Measurements from ENCODE around the gene AFAP1L2.

Gene AFAP1L2

GRCh38 chr10:114256822-114257221 is 147.5 kb downstream of the AFAP1L2 start:
- no peaks in the 10 kb centered on the region for H3K4me1 ChIP-seq (ENCODE audit: insufficient read depth, low read length)

GRCh38 chr10:114256008-114256765 is 148.1 kb downstream of the AFAP1L2 start:
- no peaks in the 10 kb centered on the region for H3K4me1 ChIP-seq (ENCODE audit: insufficient read depth, low read length)
- no peaks in the 10 kb centered on the region for H3K9me3 ChIP-seq (ENCODE audit: low read length)
- H3K36me3 ChIP-seq (ENCODE audit: insufficient read depth, low read length), result no peaks in the 10 kb centered on the region
- no peak overlapping the region for H3K4me3 ChIP-seq (ENCODE audit: low read length)
- H2AFZ ChIP-seq (ENCODE audit: low read depth, low read length), result no peak overlapping the region
- peaks cover 4% of the 10 kb centered on the region for H3K27me3 ChIP-seq (ENCODE audit: insufficient read depth, low read length)

More at GRCh38 chr10:114256822-114257221, 147.5 kb downstream of the AFAP1L2 start:
- no peaks in the 10 kb centered on the region for H3K36me3 ChIP-seq (ENCODE audit: insufficient read depth, low read length)
- H3K9me3 ChIP-seq (ENCODE audit: low read length), result no peaks in the 10 kb centered on the region
- peaks cover 4% of the 10 kb centered on the region for H3K27me3 ChIP-seq (ENCODE audit: insufficient read depth, low read length)
- H3K4me3 ChIP-seq (ENCODE audit: low read length), result no peak overlapping the region
- no peak overlapping the region for H2AFZ ChIP-seq (ENCODE audit: low read depth, low read length)

GRCh38 chr10:114255227-114255626 is 149.1 kb downstream of the AFAP1L2 start:
- Histone ChIP-seq H3K36me3 (ENCODE audit: insufficient read depth, low read length) (no peaks in the 10 kb centered on the region), H3K4me3 (ENCODE audit: low read length) (no peak overlapping the region), H3K4me1 (ENCODE audit: insufficient read depth, low read length) (no peaks in the 10 kb centered on the region), H3K27me3 (ENCODE audit: insufficient read depth, low read length) (peaks cover 4% of the 10 kb centered on the region), H2AFZ (ENCODE audit: low read depth, low read length) (no peak overlapping the region), H3K9me3 (ENCODE audit: low read length) (no peaks in the 10 kb centered on the region)

- Histone ChIP-seq H3K27me3 (ENCODE audit: insufficient read depth, low read length) (no peaks in the 10 kb centered on the region), H3K4me1 (ENCODE audit: insufficient read depth, low read length) (no peaks in the 10 kb centered on the region), H3K36me3 (ENCODE audit: insufficient read depth, low read length) (no peaks in the 10 kb centered on the region), H2AFZ (ENCODE audit: low read depth, low read length) (no peak overlapping the region), H3K4me3 (ENCODE audit: low read length) (no peak overlapping the region), H3K9me3 (ENCODE audit: low read length) (no peaks in the 10 kb centered on the region)
These were observed 151.4 kb downstream of the AFAP1L2 start for GRCh38 chr10:114252883-114253282.

GRCh38 chr10:114252092-114252491 is 152.2 kb downstream of the AFAP1L2 start:
- no peak overlapping the region for H3K4me3 ChIP-seq (ENCODE audit: low read length)
- no peaks in the 10 kb centered on the region for H3K4me1 ChIP-seq (ENCODE audit: insufficient read depth, low read length)
- H2AFZ ChIP-seq (ENCODE audit: low read depth, low read length), result no peak overlapping the region

GRCh38 chr10:114250716-114251115 is 153.6 kb downstream of the AFAP1L2 start:
- H3K4me3 ChIP-seq (ENCODE audit: low read length), result no peak overlapping the region
- H3K9me3 ChIP-seq (ENCODE audit: low read length), result no peaks in the 10 kb centered on the region
- no peaks in the 10 kb centered on the region for H3K27me3 ChIP-seq (ENCODE audit: insufficient read depth, low read length)
- no peaks in the 10 kb centered on the region for H3K4me1 ChIP-seq (ENCODE audit: insufficient read depth, low read length)
- no peaks in the 10 kb centered on the region for H3K36me3 ChIP-seq (ENCODE audit: insufficient read depth, low read length)
- no peak overlapping the region for H2AFZ ChIP-seq (ENCODE audit: low read depth, low read length)

More at GRCh38 chr10:114252092-114252491, 152.2 kb downstream of the AFAP1L2 start:
- Histone ChIP-seq H3K9me3 (ENCODE audit: low read length) (no peaks in the 10 kb centered on the region), H3K27me3 (ENCODE audit: insufficient read depth, low read length) (no peaks in the 10 kb centered on the region), H3K36me3 (ENCODE audit: insufficient read depth, low read length) (no peaks in the 10 kb centered on the region)

GRCh38 chr10:114250236-114250635 is 154.1 kb downstream of the AFAP1L2 start:
- Histone ChIP-seq H3K9me3 (ENCODE audit: low read length) (no peaks in the 10 kb centered on the region), H3K36me3 (ENCODE audit: insufficient read depth, low read length) (no peaks in the 10 kb centered on the region), H2AFZ (ENCODE audit: low read depth, low read length) (no peak overlapping the region), H3K27me3 (ENCODE audit: insufficient read depth, low read length) (peaks cover 4% of the 10 kb centered on the region), H3K4me3 (ENCODE audit: low read length) (no peak overlapping the region), H3K4me1 (ENCODE audit: insufficient read depth, low read length) (no peaks in the 10 kb centered on the region)

- no peaks in the 10 kb centered on the region for H3K9me3 ChIP-seq (ENCODE audit: low read length)
- H3K36me3 ChIP-seq (ENCODE audit: insufficient read depth, low read length), result no peaks in the 10 kb centered on the region
- no peak overlapping the region for H3K4me3 ChIP-seq (ENCODE audit: low read length)
- H3K27me3 ChIP-seq (ENCODE audit: insufficient read depth, low read length), result peaks cover 35% of the 10 kb centered on the region
- H3K4me1 ChIP-seq (ENCODE audit: insufficient read depth, low read length), result no peaks in the 10 kb centered on the region
- H2AFZ ChIP-seq (ENCODE audit: low read depth, low read length), result no peak overlapping the region
These were observed 157.5 kb downstream of the AFAP1L2 start for GRCh38 chr10:114246679-114247305.

GRCh38 chr10:114245121-114245791 is 159.0 kb downstream of the AFAP1L2 start:
- Histone ChIP-seq H3K36me3 (ENCODE audit: insufficient read depth, low read length) (no peaks in the 10 kb centered on the region), H3K27me3 (ENCODE audit: insufficient read depth, low read length) (peaks cover 50% of the 10 kb centered on the region), H3K9me3 (ENCODE audit: low read length) (no peaks in the 10 kb centered on the region), H2AFZ (ENCODE audit: low read depth, low read length) (no peak overlapping the region), H3K4me1 (ENCODE audit: insufficient read depth, low read length) (no peaks in the 10 kb centered on the region), H3K4me3 (ENCODE audit: low read length) (no peak overlapping the region)
